ENCODE data around the gene VEGFD. TPM values are rescaled to one million over a fixed set of nuclear protein-coding genes. Genes with fewer than 3 reads are reported as not detected.

Gene VEGFD
- polyA plus RNA-seq, 3 donors, result not detected

DNA sequence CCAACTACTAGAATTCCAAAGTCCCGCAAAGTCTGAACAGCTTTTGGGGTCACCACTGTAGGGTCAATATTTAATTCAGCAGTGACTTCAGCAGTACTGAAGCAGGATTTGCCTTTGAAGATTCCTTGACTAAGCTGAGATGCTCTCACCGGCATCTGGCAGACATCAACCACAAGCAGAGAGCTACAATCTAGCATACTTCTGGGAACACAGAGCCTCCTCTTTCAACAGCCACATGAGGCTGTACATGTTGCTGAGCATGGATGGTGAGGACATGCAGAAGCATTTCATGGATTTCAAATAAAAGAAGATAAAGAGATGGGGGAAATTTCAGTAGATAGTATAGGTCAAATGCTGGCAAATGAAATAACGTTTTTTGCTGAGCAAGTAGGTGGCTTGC lies 62.1 kb downstream of the VEGFD start:
- WGBS (ENCODE audit: insufficient coverage), result 100% methylated on average over 1 of the region's 3 CpGs
- peaks cover 11 to 40% of the 10 kb centered on the region in 2 donors for H3K36me3 ChIP-seq (replicated peaks in 1 of 2; ENCODE audit: control insufficient read depth in 1 of 2, insufficient read depth in 2 of 2, low read length in 2 of 2)
- H3K9me3 Mint-ChIP-seq, result no peaks in the 10 kb centered on the region
- H3K9ac ChIP-seq (ENCODE audit: insufficient read depth, low read length, poor library complexity, severe bottlenecking), result no peak overlapping the region
- no peak for DNase-seq
- no peaks in the 10 kb centered on the region for H4K20me1 ChIP-seq (ENCODE audit: insufficient read depth, low read length)
- peaks cover 33 to 34% of the 10 kb centered on the region in 2 donors for H3K36me3 Mint-ChIP-seq
- H3K27me3 Mint-ChIP-seq (ENCODE audit: low read depth in 3 of 3), result peaks cover 0 to 7% (median 0%) of the 10 kb centered on the region in 3 donors
- H3K27me3 ChIP-seq (ENCODE audit: control insufficient read depth in 2 of 2, insufficient read depth in 2 of 2, low read length in 2 of 2), result peaks cover 0 to 10% of the 10 kb centered on the region in 2 donors
- H3K4me1 ChIP-seq (ENCODE audit: control insufficient read depth in 1 of 2, insufficient read depth in 2 of 2, low read length in 2 of 2), result peaks cover 6 to 10% of the 10 kb centered on the region in 2 donors
- H3K4me3 Mint-ChIP-seq, result no peak overlapping the region
- peak overlapping the region; percentile 6 to 77 for H3K27ac ChIP-seq (ENCODE audit: low read depth in 1 of 2, low read length in 2 of 2)
- intact Hi-C loops (cut with micrococcal nuclease), result no loop called here
- H3K27ac Mint-ChIP-seq, result peak overlapping the region; percentile 90 to 96 (median 95)
- H2AFZ ChIP-seq (ENCODE audit: insufficient read depth, low read depth, low read length, poor library complexity, severe bottlenecking), result no peak overlapping the region
- H3K4me3 ChIP-seq (replicated peaks in 1 of 3; ENCODE audit: low read depth in 2 of 3, low read length in 3 of 3), result no peak overlapping the region
- TF ChIP-seq, protein P1, sequence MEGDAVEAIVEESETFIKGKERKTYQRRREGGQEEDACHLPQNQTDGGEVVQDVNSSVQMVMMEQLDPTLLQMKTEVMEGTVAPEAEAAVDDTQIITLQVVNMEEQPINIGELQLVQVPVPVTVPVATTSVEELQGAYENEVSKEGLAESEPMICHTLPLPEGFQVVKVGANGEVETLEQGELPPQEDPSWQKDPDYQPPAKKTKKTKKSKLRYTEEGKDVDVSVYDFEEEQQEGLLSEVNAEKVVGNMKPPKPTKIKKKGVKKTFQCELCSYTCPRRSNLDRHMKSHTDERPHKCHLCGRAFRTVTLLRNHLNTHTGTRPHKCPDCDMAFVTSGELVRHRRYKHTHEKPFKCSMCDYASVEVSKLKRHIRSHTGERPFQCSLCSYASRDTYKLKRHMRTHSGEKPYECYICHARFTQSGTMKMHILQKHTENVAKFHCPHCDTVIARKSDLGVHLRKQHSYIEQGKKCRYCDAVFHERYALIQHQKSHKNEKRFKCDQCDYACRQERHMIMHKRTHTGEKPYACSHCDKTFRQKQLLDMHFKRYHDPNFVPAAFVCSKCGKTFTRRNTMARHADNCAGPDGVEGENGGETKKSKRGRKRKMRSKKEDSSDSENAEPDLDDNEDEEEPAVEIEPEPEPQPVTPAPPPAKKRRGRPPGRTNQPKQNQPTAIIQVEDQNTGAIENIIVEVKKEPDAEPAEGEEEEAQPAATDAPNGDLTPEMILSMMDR (IDR thresholded peaks at IDR 0.05), result no peak
- no peak overlapping the region for H3K4me2 ChIP-seq (replicated peaks; ENCODE audit: extremely low read depth, low read length, poor library complexity, severe bottlenecking)
- no peaks in the 10 kb centered on the region for H3K9me3 ChIP-seq (replicated peaks in 1 of 2; ENCODE audit: control insufficient read depth in 1 of 2, insufficient read depth in 1 of 2, low read length in 2 of 2)
- H3K4me1 Mint-ChIP-seq, result peaks cover 11% of the 10 kb centered on the region
- no peaks in the 10 kb centered on the region for H3K79me2 ChIP-seq (ENCODE audit: insufficient read depth, low read length)

DNA sequence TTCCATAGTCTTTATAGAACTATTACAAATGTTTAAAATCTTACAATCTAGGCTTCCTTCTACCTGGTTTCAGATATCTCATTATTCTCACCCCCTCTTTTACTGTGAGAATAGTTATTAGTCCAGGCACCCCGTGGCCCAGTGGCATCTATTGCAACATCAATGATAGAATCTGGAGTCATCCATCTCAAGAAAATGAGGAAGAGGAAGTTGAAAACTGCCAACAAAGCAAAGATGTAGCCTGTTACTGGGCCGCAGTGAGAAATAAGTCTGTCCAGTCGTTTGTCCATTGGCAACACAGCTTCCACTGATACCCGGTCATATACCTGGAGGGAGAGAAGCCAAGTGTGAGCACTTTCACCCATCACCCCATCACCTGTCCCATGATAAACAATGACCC lies 62.8 kb downstream of the VEGFD start:
- H3K36me3 ChIP-seq (replicated peaks in 1 of 2; ENCODE audit: control insufficient read depth in 1 of 2, insufficient read depth in 2 of 2, low read length in 2 of 2), result peaks cover 11 to 40% of the 10 kb centered on the region in 2 donors
- no CpG with 5 or more reads among the region's 4 CpGs for WGBS (ENCODE audit: insufficient coverage)
- intact Hi-C loops (cut with micrococcal nuclease), result no loop called here
- Mint-ChIP-seq H3K4me1 (peaks cover 11% of the 10 kb centered on the region), H3K4me3 (no peak overlapping the region), H3K27me3 (ENCODE audit: low read depth in 3 of 3) (peaks cover 0 to 8% (median 0%) of the 10 kb centered on the region in 3 donors), H3K36me3 (peaks cover 33 to 34% of the 10 kb centered on the region in 2 donors), H3K27ac (peak overlapping the region; percentile 90 to 96 (median 95)), H3K9me3 (no peaks in the 10 kb centered on the region)
- peaks cover 6 to 10% of the 10 kb centered on the region in 2 donors for H3K4me1 ChIP-seq (ENCODE audit: control insufficient read depth in 1 of 2, insufficient read depth in 2 of 2, low read length in 2 of 2)
- peaks cover 0 to 10% of the 10 kb centered on the region in 2 donors for H3K27me3 ChIP-seq (ENCODE audit: control insufficient read depth in 2 of 2, insufficient read depth in 2 of 2, low read length in 2 of 2)
- no peak overlapping the region for H3K9ac ChIP-seq (ENCODE audit: insufficient read depth, low read length, poor library complexity, severe bottlenecking)
- H3K79me2 ChIP-seq (ENCODE audit: insufficient read depth, low read length), result no peaks in the 10 kb centered on the region
- no peaks in the 10 kb centered on the region for H4K20me1 ChIP-seq (ENCODE audit: insufficient read depth, low read length)
- DNase-seq, result peak; percentile 71 to 82 (median 80)
- H3K4me2 ChIP-seq (replicated peaks; ENCODE audit: extremely low read depth, low read length, poor library complexity, severe bottlenecking), result no peak overlapping the region
- TF ChIP-seq, protein P1 (IDR thresholded peaks at IDR 0.05), result no peak
- H3K27ac ChIP-seq (ENCODE audit: low read depth in 1 of 2, low read length in 2 of 2), result peak overlapping the region; percentile 6 to 77
- no peak overlapping the region for H2AFZ ChIP-seq (ENCODE audit: insufficient read depth, low read depth, low read length, poor library complexity, severe bottlenecking)
- H3K4me3 ChIP-seq (replicated peaks in 1 of 3; ENCODE audit: low read depth in 2 of 3, low read length in 3 of 3), result no peak overlapping the region
- H3K9me3 ChIP-seq (replicated peaks in 1 of 2; ENCODE audit: control insufficient read depth in 1 of 2, insufficient read depth in 1 of 2, low read length in 2 of 2), result no peaks in the 10 kb centered on the region
